GM12892 (cell line): ENCODE data around the gene MED7.

Source experiments
- DNase-seq: peaks from one replicate; pipeline ENCODE4 v3.0.0; 2011; ENCODE audit not compliant: insufficient read length
- FAIRE-seq: peaks from 2 replicates; lab custom pipeline; 2011; peaks lifted over from hg19 to GRCh38; lab: Jason Lieb, UNC
- POLR2A ChIP-seq: IDR thresholded peaks from 2 replicates; pipeline ENCODE4 v1.6.1; 2011; ENCODE audit warnings: low read depth, low read length, control low read depth
- POLR2AphosphoS5 ChIP-seq: IDR thresholded peaks from 2 replicates; pipeline ENCODE4 v1.6.1; 2011; ENCODE audit warnings: low read depth, low read length, control low read depth
- TAF1 ChIP-seq: IDR thresholded peaks from 2 replicates; pipeline ENCODE4 v1.6.1; 2011; ENCODE audit warnings: low read depth, mild to moderate bottlenecking, control low read depth, low read length, borderline replicate concordance

Gene MED7

DNA sequence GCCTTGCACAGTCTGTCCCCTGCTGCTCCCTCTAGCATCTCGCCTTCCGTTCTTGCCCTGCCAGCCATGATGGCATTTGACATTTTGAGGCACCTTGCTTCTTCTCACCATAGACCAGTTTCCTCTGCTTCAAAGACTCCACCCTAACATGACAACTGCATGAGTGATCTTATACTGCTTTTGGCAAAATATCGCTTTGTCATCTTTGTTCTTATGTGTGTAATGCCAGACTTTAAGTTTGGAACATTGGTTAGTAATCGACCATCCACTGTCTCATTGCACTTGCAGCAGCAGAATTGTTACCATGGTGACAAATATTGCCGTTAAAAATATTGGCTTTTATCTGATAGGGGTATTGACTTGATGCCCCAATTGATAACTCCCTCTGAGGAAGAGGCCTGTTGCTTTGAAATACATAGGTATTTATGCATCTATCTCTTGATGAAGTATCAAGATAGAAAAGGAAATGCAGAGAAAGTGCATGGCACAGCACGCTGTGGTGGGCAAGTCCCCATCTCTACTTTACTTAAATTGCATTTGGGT, 16.6 kb upstream of the MED7 start:
- DNase-seq (no peak), FAIRE-seq (no peak)
- TF ChIP-seq POLR2AphosphoS5 (no peak), POLR2A (no peak), TAF1 (no peak)

DNA sequence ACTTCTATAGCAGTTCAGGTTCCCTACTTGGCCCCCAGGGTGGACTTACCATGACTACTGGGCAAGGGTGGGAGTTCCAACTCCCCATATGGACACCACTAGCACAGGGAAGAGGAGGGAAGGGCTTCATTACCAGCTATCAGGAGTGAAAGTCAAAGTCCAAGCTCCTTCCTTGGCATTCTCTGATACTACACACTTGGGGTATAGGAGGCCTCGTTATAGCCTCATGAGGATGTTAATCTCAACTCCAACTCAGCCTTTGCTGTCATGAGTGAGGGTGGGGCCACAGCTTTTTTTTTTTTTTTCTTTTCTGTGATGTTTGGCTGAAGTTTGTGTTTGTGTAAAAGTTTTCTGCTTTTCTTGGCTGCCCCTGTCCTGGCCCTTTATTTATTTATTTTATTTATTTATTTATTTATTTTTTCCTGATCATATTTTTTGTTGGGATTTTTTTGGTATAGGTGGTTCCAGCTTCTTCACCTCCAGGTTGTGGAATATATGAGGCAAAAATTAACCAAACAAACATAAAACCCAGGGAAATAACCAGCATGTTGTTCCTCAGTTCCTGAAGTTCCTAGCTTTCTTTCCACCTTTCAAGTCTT, 14.7 kb upstream of the MED7 start:
- TF ChIP-seq POLR2A: no peak
- TF ChIP-seq POLR2AphosphoS5: no peak
- TF ChIP-seq TAF1: no peak
- DNase-seq (no peak), FAIRE-seq (no peak)

- FAIRE-seq (no peak), DNase-seq (no peak)
- TF ChIP-seq POLR2AphosphoS5 (no peak), TAF1 (no peak), POLR2A (no peak)
Observed at GRCh38 chr5:157155297-157155696, 12.6 kb upstream of the MED7 start.

DNA sequence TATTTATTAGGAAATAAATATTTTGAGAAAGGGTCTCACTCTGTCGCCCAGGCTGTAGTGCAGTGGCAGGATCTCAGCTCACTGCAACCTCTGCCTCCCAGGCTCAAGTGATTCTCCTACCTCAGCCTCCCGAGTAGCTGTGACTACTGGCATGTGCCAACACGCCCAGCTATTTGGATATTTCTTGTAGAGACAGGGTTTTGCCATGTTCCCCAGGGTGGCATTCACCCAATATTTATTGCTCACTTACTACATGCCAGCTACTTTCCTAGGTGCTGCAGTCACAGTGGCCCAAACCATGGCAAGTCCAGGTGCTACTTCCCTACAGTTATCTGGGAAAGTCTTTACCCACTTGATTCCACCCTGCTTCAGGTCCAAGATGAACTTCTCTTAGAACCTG, 8.3 kb upstream of the MED7 start:
- DNase-seq (no peak), FAIRE-seq (peak; percentile 9)
- TF ChIP-seq POLR2A (no peak), TAF1 (no peak), POLR2AphosphoS5 (no peak)

DNA sequence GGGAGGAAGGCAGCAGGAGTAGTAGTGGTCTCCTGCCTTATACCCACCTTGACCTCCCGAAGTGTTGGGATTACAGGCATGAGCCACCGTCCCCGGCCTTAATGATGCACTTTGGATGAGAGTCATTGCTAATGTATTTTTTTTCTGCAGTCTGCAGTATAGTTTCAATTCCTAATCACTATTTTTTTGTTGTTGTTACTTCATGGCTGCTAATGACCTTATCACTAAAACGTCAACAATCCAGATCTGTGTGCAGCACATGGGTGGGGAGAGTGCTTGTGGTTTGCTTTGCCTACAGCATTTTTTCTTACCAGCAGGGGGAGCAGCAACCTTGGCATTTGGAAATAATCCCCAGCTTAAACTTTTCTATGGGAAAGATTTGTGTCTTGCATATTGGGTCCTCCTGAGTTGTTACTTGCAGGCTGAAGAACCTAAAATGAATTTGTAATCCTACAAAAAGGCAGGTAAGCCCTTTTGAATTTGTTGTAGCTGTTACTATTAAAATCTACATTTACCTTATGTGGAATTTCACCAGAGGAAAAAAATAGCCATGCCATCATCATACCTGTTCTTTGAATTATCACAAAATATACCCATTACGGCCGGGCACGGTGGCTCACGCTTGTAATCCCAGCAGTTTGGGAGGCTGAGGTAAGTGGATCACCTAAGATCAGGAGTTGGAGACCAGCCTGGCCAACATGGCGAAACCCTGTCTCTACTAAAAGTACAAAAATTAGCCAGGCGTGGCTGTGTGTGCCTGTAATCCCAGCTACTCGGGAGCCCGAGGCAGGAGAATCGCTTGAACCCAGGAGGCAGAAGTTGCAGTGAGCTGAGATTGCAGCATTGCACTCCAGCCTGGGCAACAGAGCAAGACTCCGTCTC, 6.3 kb upstream of the MED7 start:
- FAIRE-seq (peak; percentile 92), DNase-seq (no peak)
- no peak for TF ChIP-seq TAF1

- TF ChIP-seq TAF1 (peak; percentile 34; the same call in 1 of the 2 replicates), POLR2AphosphoS5 (no peak), POLR2A (0 out of 2 replicates have a peak, but pooled peaks have one; percentile 31)
- FAIRE-seq: peak; percentile 46
- DNase-seq: peak; percentile 32
Observed at GRCh38 chr5:157143127-157143971, 684 bp upstream of the MED7 start.

GRCh38 chr5:157137691-157138090, 5.0 kb downstream of the MED7 start:
- TF ChIP-seq TAF1: no peak
- TF ChIP-seq POLR2AphosphoS5: no peak
- no peak for TF ChIP-seq POLR2A
- FAIRE-seq: no peak
- no peak for DNase-seq

DNA sequence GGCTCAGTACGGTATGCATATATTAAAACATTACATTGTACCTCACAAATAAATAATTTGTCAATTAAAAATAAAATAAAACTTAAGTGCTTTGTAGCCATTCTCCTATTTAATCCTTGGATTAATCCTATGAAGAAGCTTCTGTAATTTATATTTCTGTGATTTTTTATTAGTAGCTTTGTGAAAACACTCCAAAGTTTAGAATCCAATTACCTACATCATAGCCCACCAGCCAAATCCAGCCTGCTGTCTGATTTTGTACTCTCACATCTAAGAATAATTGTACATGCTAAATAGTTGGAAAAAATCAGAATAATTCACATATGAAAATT, 10.4 kb downstream of the MED7 start:
- FAIRE-seq (no peak), DNase-seq (no peak)
- no peak for TF ChIP-seq TAF1
- TF ChIP-seq POLR2AphosphoS5: no peak
- TF ChIP-seq POLR2A: no peak

DNA sequence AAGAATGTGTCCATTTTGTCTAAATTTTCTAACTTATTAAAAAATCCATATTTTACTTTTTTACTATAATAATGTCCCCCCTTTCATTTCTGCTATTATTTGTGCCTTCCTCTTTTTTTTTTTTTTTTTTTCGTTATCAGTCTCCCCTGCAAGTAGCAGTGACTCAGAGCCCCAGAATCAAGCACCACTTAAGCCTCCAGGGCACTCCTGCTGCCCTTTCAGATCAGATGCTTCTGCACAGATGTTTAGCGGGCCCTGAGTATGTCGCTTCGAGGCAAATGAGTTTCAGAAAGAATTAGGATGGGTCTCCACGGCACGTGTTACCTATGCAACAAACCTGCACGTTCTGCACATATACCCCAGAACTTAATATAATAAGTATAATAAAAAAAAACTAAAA, 11.7 kb downstream of the MED7 start:
- no peak for TF ChIP-seq TAF1
- TF ChIP-seq POLR2AphosphoS5: no peak
- TF ChIP-seq POLR2A: no peak
- FAIRE-seq (no peak), DNase-seq (no peak)

DNA sequence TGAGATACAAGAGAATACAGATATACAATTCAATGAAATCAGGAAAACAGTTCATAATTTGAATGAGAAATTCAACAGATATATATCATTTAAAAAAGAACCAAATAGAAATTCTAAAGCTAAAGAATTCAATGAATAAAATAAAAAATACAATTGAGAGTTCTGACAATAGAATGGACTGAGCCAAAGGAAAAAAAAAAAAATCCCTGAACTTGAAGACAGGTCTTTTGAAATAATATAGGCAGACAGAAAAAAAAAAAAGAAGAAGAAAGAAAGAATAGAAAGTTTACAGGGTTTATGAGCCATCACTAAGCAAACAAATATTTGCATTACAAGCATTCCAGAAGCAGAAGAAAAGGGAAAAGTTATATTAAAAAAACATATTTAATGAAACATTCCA, 21.0 kb downstream of the MED7 start:
- TF ChIP-seq TAF1 (no peak), POLR2A (no peak), POLR2AphosphoS5 (no peak)
- DNase-seq: no peak
- FAIRE-seq: no peak

DNA sequence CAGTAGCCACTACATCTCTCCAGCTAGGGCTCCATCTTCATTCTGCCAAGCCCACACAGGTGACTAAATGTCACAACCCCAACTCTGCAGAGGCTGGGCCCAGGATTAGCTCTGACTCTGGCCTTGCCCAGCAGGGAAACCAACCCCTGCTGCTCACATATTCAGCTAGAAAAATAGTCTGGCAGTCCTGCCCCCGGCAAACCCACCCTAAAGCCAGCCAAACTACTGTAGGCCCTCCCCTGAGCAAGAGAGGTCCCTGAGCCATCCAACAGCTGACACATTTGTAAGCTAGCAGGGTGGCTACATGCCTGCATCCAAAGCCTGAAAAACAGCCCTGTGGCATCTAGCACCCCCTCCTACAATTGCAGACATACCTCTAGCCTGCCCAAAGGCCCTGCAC, 22.6 kb downstream of the MED7 start:
- TF ChIP-seq POLR2AphosphoS5 (no peak), POLR2A (no peak), TAF1 (no peak)
- DNase-seq: no peak
- FAIRE-seq: no peak
